HEK293T (cell line): ENCODE measurements around the gene YIF1A.

Experiments
- BHLHE40 ChIP-seq: fragments of 450-650 bp; IDR thresholded peaks from 2 replicates; pipeline ENCODE4 v1.6.1; 2016; ENCODE audit warnings: mild to moderate bottlenecking, moderate library complexity, borderline replicate concordance
- FOXK2 ChIP-seq: fragments of 450-650 bp; IDR thresholded peaks from 2 replicates; pipeline ENCODE4 v1.6.1; 2016; ENCODE audit warnings: mild to moderate bottlenecking
- SP1 ChIP-seq: fragments of 450-650 bp; IDR thresholded peaks from 2 replicates; pipeline ENCODE4 v1.6.1; 2017
- TARDBP ChIP-seq: fragments of 450-650 bp; IDR thresholded peaks from 2 replicates; pipeline ENCODE4 v1.6.1; 2016
- ZNF384 ChIP-seq: fragments of 450-650 bp; IDR thresholded peaks from 2 replicates; pipeline ENCODE4 v1.6.1; 2016
- TF ChIP-seq, protein P1 (sequence below): fragments of 450-650 bp; IDR thresholded peaks from 2 replicates; pipeline ENCODE4 v1.6.1; 2016

DNA sequence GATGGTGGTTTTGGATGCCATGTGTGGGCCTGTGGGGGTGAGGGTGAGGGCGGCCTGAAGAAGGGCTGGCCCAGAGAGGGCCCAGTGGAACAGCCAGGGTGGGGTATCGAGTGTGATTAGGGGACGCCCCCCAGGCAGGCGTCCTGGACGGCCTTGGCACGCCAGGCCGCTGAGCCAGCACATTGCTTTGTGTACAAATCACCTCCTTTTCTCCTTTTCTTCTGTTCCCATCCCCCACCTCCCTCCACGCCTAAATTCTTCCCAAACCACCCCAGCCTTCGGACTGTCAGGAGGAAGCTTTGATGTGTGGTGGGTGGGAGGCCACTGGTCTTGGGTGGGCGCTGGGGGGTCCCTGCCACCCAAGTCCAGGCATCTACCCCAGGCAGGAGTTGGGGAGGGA lies 35.7 kb upstream of the YIF1A start:
- no peak for TF ChIP-seq SP1
- no peak for TF ChIP-seq FOXK2
- TF ChIP-seq ZNF384, result no peak
- TF ChIP-seq, protein P1, sequence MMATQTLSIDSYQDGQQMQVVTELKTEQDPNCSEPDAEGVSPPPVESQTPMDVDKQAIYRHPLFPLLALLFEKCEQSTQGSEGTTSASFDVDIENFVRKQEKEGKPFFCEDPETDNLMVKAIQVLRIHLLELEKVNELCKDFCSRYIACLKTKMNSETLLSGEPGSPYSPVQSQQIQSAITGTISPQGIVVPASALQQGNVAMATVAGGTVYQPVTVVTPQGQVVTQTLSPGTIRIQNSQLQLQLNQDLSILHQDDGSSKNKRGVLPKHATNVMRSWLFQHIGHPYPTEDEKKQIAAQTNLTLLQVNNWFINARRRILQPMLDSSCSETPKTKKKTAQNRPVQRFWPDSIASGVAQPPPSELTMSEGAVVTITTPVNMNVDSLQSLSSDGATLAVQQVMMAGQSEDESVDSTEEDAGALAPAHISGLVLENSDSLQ, result no peak
- TF ChIP-seq TARDBP, result no peak
- TF ChIP-seq BHLHE40, result no peak
